ENCODE results near the gene GLB1L3. TPM values are rescaled to one million over a fixed set of nuclear protein-coding genes. Genes with fewer than 3 reads are reported as not detected.

Gene GLB1L3, protein sequence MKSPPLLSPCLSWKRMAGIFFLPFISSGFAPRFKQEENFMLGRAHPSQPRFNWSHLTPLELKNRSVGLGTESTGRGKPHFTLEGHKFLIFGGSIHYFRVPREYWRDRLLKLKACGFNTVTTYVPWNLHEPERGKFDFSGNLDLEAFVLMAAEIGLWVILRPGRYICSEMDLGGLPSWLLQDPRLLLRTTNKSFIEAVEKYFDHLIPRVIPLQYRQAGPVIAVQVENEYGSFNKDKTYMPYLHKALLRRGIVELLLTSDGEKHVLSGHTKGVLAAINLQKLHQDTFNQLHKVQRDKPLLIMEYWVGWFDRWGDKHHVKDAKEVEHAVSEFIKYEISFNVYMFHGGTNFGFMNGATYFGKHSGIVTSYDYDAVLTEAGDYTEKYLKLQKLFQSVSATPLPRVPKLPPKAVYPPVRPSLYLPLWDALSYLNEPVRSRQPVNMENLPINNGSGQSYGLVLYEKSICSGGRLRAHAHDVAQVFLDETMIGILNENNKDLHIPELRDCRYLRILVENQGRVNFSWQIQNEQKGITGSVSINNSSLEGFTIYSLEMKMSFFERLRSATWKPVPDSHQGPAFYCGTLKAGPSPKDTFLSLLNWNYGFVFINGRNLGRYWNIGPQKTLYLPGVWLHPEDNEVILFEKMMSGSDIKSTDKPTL
- total RNA-seq, result 1 to 10 TPM; 7.1 to 8.6 TPM

DNA sequence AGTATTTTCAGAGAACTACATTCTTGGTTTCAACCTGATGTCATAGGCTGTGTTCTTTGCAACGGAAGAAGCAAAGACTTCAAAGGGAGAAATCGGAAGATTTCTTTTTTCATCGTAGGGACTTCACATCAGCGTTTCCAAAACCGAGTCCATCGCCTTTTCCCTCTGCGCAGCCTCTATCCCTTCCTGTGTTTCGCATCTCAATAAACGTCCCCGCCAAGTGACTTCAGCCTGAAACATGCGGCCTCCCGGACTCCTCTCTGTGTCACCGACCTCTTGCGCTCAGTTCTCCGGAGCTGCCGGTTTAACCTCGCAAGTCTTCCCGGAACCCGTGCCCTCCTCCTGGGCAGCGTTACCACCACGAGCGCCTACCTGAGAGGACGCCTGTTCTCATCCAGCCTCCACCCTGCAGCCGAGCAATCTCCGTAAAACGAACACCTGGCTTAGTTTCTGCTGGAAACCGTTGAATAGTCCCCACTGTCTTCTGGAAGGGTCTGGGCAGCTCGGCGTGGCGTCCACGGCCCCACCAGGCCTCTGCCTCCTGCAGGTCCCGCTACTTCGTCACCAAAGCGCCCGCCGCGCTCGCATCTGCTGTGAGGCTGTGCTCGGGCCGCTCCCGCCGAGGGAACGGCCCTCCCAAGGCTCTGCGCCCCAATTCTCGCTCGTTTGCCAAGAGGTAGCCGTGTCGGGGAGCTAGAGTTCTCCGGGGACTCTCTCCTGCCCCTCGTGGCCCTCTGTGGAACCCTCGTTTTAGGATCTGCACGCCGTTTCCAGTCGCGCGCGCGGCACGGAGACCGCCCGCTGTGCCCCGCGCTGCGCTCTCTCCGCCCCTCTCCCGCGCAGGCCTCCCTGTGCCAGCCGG, at the start of gene GLB1L3:
Gene GLB1L3, plus strand, starts transcription at position 846 of the 862 bp plus-strand sequence. CDS start 362 bp downstream, outside the sequence.
- Mint-ChIP-seq H3K27me3 (peaks cover 4% of the 10 kb centered on the region), H3K9me3 (peaks cover 6% of the 10 kb centered on the region), H3K27ac (peak within 1 kb of the TSS; percentile 99), H3K4me3 (peak within 1 kb of the TSS; percentile 95), H3K4me1 (ENCODE audit: low read depth) (peaks cover 33% of the 10 kb centered on the region), H3K36me3 (peaks cover 7% of the 10 kb centered on the region)
- ChIA-PET CTCF (interaction anchor here (0.7 to 3.9 kb wide), 15 partner anchors 9 to 348 kb away, joined by 3 to 26 read pairs (median 6); partner anchors contain the start of genes ACAD8, GLB1L2, NCAPD3 and THYN1), POLR2A (interaction anchor here (1.0 to 5.2 kb wide), 5 partner anchors 22 to 56 kb away, joined by 3 to 45 read pairs (median 6); partner anchors contain the start of genes ACAD8, GLB1L2, NCAPD3 and THYN1)
- peak; percentile 86 for DNase-seq
- intact Hi-C loops (cut with micrococcal nuclease), result loop anchor here (1.0 to 10.0 kb wide), 6 partner anchors 22 to 347 kb away; partner anchors contain the start of genes ACAD8, B3GAT1, GLB1L2 and THYN1

DNA sequence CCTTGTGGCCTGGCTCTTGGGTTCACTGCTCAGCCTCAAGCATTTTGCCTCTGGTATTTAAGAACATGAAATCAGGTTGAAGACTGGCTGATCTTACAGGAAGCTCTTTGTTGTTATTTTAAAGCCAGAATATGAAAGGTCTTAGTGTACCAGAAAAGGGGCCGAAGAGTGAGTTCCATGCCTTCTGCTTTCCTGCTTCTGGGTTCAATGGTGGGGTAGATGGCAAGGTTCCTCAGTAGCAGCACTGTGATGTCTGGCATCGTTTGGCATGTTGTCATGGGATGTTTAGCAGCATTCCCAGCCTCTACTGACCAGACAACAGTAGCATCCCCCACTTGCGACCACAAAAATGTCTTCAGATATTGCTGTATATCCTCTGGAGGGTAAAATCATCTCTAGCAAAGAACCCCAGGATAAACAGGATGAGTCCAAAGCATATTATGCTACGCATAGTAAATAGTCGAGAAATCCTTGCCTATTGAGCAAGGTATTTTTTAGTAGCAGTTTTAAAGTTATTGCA, 49.3 kb upstream of the GLB1L3 start:
- intact Hi-C loops (cut with micrococcal nuclease), result loop anchor here (10.0 kb wide), 2 partner anchors 162 to 192 kb away; partner anchors contain the start of gene JAM3
- H3K4me3 Mint-ChIP-seq, result peak overlapping the region; percentile 6
- H3K9me3 Mint-ChIP-seq, result no peaks in the 10 kb centered on the region
- H3K27ac Mint-ChIP-seq, result no peak overlapping the region
- H3K36me3 Mint-ChIP-seq, result peaks cover 11% of the 10 kb centered on the region
- ChIA-PET CTCF (interaction anchor here (1.1 to 2.3 kb wide), 4 partner anchors 17 to 49 kb away, joined by 4 to 10 read pairs (median 5); partner anchors contain the start of genes ACAD8, GLB1L3 and THYN1), POLR2A (interaction anchor here (0.7 to 5.6 kb wide), 2 partner anchors 24 to 42 kb away, joined by 3 to 67 read pairs; partner anchors contain the start of genes ACAD8 and THYN1)
- H3K27me3 Mint-ChIP-seq, result no peaks in the 10 kb centered on the region
- DNase-seq, result no peak
- peaks cover 71% of the 10 kb centered on the region for H3K4me1 Mint-ChIP-seq (ENCODE audit: low read depth)

DNA sequence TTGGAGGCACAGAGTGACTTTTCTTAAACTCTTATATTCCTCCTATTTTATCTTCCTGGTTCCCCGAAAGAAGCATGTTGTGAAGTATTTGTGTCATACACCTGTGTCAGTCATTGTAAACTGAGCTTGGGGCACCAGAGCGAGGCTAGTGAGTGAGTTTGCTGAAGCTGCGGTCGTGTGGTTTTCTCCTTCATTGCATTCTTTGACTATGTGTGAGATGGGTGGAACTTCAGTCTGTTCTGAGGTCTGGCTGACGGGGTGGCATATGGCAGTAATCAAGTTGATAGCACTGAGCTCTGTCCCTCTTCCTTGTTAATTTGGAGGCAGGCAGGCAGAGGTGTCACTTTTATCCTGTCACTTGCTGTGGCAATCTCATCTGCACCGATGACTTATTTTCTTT, 47.6 kb upstream of the GLB1L3 start:
- no peak overlapping the region for H3K27ac Mint-ChIP-seq

DNA sequence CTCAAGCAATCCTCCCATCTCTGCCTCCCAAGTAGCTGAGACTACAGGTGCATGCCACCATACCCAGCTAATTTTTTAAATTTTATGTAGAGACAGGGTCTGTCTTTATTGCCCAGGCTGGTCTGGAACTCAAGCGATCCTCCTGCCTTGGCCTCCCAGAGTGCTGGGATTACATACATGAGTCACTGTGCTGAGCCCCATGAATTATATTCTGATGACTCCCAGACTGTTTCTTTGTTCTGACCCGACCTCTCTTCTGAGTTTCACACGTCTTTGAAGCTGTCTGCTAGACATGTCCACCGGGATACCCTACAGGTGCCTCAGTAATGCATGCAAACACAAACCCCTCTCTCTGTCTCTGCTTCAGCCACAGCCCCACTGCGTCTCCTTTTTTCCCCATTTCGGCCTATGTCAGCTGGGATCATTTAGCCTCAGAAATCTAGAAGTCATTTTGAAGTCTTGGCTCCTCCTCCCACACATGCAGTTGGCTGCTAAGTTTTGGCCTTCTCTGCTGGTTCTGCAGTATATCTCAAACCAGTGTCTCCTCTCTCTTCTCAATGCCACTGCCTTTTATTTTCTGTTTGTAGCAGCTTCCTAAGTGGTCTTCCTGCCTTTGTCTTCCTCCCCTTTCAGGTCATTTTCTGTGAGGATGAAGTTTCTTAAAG, 46.9 kb upstream of the GLB1L3 start:
- Mint-ChIP-seq H3K9me3 (no peaks in the 10 kb centered on the region), H3K27me3 (no peaks in the 10 kb centered on the region), H3K27ac (no peak overlapping the region), H3K36me3 (peaks cover 3% of the 10 kb centered on the region), H3K4me1 (ENCODE audit: low read depth) (peaks cover 67% of the 10 kb centered on the region), H3K4me3 (no peak overlapping the region)
- ChIA-PET POLR2A (no interaction called here), CTCF (interaction anchor here (0.9 to 1.8 kb wide), 3 partner anchors 15 to 47 kb away, joined by 3 to 9 read pairs (median 4); partner anchors contain the start of gene GLB1L3)
- intact Hi-C loops (cut with micrococcal nuclease), result loop anchor here (10.0 kb wide), 2 partner anchors 164 to 194 kb away; partner anchors contain the start of gene JAM3
- DNase-seq, result no peak

More for the DNA sequence above, 47.6 kb upstream of the GLB1L3 start:
- Mint-ChIP-seq H3K4me3 (no peak overlapping the region), H3K9me3 (no peaks in the 10 kb centered on the region), H3K4me1 (ENCODE audit: low read depth) (peaks cover 67% of the 10 kb centered on the region), H3K36me3 (peaks cover 4% of the 10 kb centered on the region), H3K27me3 (no peaks in the 10 kb centered on the region)
- intact Hi-C loops (cut with micrococcal nuclease), result loop anchor here (10.0 kb wide), 2 partner anchors 164 to 194 kb away; partner anchors contain the start of gene JAM3
- ChIA-PET CTCF (interaction anchor here (1.3 to 1.8 kb wide), 2 partner anchors 16 to 48 kb away, joined by 3 to 9 read pairs; partner anchors contain the start of gene GLB1L3), POLR2A (no interaction called here)
- DNase-seq, result peak; percentile 48

DNA sequence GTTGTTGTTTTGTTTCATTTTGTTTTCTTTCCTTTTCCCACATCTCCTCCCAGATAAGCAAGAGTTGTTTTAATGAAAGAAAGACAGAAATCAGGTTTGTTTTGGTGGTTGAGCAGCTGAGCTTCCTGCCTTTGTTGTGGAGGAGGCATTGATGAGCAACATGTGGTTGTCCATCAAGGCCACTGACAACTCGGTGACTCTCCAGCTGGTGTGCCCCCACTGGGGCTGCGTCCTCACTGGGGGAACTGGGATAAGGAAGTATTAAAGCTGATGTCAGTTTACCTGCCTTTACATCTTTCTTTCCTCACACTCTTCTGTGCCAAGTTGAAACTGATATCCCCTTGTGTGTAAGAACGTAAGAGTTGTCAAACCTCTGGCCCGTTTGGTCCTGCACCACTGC, 45.8 kb upstream of the GLB1L3 start:
- no peak for DNase-seq
- POLR2A ChIA-PET, result no interaction called here
- no peaks in the 10 kb centered on the region for H3K27me3 Mint-ChIP-seq
- no peak overlapping the region for H3K4me3 Mint-ChIP-seq
- CTCF ChIA-PET, result interaction anchor here (0.7 kb wide), 1 partner anchor 303 kb away, joined by 3 read pairs; no protein-coding TSS in a partner anchor
- intact Hi-C loops (cut with micrococcal nuclease), result no loop called here
- H3K9me3 Mint-ChIP-seq, result no peaks in the 10 kb centered on the region
- H3K27ac Mint-ChIP-seq, result no peak overlapping the region
- H3K36me3 Mint-ChIP-seq, result no peaks in the 10 kb centered on the region
- H3K4me1 Mint-ChIP-seq (ENCODE audit: low read depth), result peaks cover 67% of the 10 kb centered on the region

DNA sequence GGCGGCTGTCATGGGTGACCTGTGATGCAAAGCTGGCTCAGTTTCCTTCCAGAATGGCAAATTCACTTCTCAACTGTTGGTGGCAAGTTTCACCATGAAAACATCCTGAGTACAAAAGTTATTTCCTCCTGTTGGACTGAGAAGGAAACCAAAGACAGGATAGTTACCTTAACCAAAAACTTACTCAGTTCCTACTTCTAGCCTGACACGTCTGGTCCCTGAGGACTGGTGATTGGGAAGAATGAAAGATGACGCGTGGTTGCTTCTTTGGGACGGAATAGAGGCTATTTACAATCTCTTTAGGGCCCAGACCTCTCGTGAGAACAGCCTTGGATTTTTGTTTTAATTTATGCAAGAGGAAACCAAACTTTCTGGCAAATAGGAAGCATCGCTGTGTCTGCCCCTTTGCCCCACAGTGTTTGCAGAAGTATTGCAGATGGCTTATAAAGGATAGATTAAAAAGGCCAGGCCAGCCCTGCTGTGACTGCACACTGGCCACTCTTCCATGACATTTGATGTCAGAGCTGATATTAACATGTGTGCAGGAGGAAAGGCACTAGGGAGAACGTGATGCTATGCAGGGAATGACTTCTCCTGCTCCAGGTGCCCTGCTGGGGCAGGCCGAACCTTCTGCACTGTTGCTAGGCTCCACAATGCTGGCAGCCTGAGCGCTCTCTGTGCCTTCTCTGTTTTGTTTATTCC, 44.1 kb upstream of the GLB1L3 start:
- DNase-seq, result no peak
- ChIA-PET CTCF (no interaction called here), POLR2A (no interaction called here)
- Mint-ChIP-seq H3K36me3 (peaks cover under 1% of the 10 kb centered on the region), H3K4me1 (ENCODE audit: low read depth) (peaks cover 52% of the 10 kb centered on the region), H3K27ac (no peak overlapping the region), H3K27me3 (no peaks in the 10 kb centered on the region), H3K9me3 (no peaks in the 10 kb centered on the region), H3K4me3 (no peak overlapping the region)
- intact Hi-C loops (cut with micrococcal nuclease), result no loop called here

DNA sequence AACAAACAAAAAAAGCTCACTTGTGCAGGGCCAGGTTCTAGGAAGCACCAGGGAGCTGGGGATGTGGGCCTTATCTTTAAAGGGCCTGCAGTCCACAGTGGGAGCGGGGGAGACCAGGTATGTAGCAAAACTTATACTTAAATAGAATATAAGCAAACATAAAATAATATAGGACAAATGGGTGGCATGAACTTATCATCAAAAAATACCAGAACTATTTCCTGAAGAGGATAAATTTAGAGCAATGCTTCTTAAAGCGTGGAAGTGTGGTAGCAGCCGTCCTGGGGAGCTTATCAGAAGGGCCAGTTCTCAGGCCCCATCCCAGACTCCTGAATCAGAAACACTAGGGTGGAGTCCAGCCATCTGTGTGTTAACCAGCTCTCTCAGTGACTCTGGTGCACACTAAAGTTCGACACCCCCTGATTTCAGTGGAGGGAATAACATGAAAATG, 42.4 kb upstream of the GLB1L3 start:
- DNase-seq, result no peak
- H3K4me1 Mint-ChIP-seq (ENCODE audit: low read depth), result peaks cover 36% of the 10 kb centered on the region
- no peak overlapping the region for H3K27ac Mint-ChIP-seq
- intact Hi-C loops (cut with micrococcal nuclease), result no loop called here
- H3K27me3 Mint-ChIP-seq, result no peaks in the 10 kb centered on the region
- H3K9me3 Mint-ChIP-seq, result no peaks in the 10 kb centered on the region
- peaks cover 7% of the 10 kb centered on the region for H3K36me3 Mint-ChIP-seq
- no peak overlapping the region for H3K4me3 Mint-ChIP-seq
- CTCF ChIA-PET, result interaction anchor here (1.8 to 2.7 kb wide), 2 partner anchors 9 to 10 kb away, joined by 7 read pairs; partner anchors contain the start of gene VPS26B
- POLR2A ChIA-PET, result interaction anchor here (0.8 to 1.4 kb wide), 2 partner anchors 10 to 20 kb away, joined by 4 read pairs; partner anchors contain the start of genes ACAD8, NCAPD3 and VPS26B

DNA sequence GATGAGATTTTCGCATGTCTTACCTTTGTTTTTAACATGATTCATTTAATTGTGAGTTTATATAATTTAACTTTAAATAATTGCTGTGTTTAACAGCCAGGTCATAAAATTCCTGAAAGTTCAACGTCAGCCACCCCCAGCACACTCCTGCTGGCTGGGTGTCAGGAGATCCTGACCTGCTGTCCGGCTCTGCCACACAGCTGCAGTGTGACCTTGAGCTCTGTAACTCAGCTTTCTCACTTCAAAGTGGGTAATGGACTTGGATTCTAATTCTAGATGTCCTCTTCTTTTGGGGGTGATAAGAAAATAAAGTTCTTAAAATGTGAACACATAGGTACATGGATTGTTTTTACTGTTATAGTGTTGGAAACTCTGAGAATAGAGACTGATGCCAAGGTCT, 40.8 kb upstream of the GLB1L3 start:
- Mint-ChIP-seq H3K4me3 (no peak overlapping the region), H3K9me3 (no peaks in the 10 kb centered on the region), H3K27me3 (no peaks in the 10 kb centered on the region), H3K36me3 (peaks cover 7% of the 10 kb centered on the region), H3K4me1 (ENCODE audit: low read depth) (peaks cover 19% of the 10 kb centered on the region), H3K27ac (no peak overlapping the region)
- ChIA-PET POLR2A (no interaction called here), CTCF (interaction anchor here (1.8 to 2.7 kb wide), 2 partner anchors 9 to 11 kb away, joined by 7 read pairs; partner anchors contain the start of gene VPS26B)
- intact Hi-C loops (cut with micrococcal nuclease), result no loop called here
- DNase-seq, result no peak

DNA sequence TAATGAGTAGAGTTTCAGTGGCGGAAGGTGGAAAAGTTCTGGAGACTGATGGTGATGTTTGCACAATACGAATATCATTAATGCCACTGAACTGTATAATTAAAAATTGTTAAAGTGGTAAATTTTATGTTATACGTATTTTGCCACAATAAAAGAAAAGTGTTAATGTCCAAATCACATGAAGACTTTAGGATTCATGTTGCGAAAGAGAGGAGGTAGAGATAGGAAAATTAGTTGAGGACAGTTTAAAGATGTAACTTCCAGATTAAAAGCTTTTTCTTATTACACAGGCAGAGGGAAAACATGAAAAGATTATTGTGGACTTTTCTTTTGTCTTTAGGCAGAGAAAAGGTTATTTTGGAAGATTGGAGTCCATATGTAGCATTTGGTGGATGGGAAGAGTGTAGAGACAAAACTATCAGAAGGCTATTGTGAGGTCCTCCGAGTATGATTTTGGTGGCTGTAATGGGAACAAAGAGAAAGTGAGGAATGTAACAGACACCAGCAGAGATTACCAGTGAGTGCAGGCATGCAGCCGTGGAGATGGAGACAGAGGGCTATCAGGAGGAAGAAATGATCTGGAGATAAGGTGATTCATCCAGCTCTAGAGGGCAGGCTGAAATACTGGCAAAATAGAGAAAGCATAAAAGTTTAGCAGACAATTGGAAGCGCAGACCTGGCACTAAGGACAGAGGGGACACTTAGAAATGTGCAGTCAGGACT, 39.2 kb upstream of the GLB1L3 start:
- H3K36me3 Mint-ChIP-seq, result peaks cover 7% of the 10 kb centered on the region

DNA sequence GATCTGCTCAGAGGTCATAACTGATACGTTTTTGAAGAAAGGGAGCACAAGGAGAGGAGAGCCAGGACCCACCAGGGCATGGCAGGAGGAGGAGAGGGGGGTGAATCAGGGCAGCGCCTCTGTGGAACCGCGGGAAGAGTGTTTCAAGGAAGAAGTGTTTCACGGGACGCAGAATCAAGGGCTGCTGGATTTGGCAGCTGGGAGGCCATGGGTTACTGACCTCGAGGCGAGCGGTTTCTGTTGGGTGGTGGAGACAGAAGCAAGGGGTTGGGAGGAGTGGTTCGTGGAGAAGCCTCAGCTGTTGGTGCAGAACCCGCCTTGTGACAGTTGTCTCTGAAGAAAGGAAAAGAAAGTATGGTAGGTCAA, 38.6 kb upstream of the GLB1L3 start:
- H3K4me3 Mint-ChIP-seq, result no peak overlapping the region
- no peaks in the 10 kb centered on the region for H3K9me3 Mint-ChIP-seq
- intact Hi-C loops (cut with micrococcal nuclease), result no loop called here
- H3K4me1 Mint-ChIP-seq (ENCODE audit: low read depth), result peaks cover 7% of the 10 kb centered on the region
- ChIA-PET CTCF (no interaction called here), POLR2A (no interaction called here)
- H3K27me3 Mint-ChIP-seq, result no peaks in the 10 kb centered on the region
- peaks cover 7% of the 10 kb centered on the region for H3K36me3 Mint-ChIP-seq
- peak overlapping the region; percentile 30 for H3K27ac Mint-ChIP-seq
- no peak for DNase-seq

More for the DNA sequence above, 39.2 kb upstream of the GLB1L3 start:
- no peak for DNase-seq
- H3K27ac Mint-ChIP-seq, result peak overlapping the region; percentile 30
- H3K9me3 Mint-ChIP-seq, result no peaks in the 10 kb centered on the region
- CTCF ChIA-PET, result no interaction called here
- H3K4me1 Mint-ChIP-seq (ENCODE audit: low read depth), result peaks cover 9% of the 10 kb centered on the region
- H3K4me3 Mint-ChIP-seq, result no peak overlapping the region
- POLR2A ChIA-PET, result no interaction called here
- no peaks in the 10 kb centered on the region for H3K27me3 Mint-ChIP-seq
- intact Hi-C loops (cut with micrococcal nuclease), result no loop called here
